NCI-H2081 (cell line): Measurements from ENCODE around the gene TMEM244.
"Not testable (repeated sequence)": the region's sequence is repeated elsewhere in the genome, so short reads cannot be mapped to it uniquely, and the experiment has no call there.

Source experiments
- DNase-seq, 2 experiments: peaks; one replicate each; lab custom pipeline; 2025; lab: John Stamatoyannopoulos, UW

TMEM244 gene

DNA sequence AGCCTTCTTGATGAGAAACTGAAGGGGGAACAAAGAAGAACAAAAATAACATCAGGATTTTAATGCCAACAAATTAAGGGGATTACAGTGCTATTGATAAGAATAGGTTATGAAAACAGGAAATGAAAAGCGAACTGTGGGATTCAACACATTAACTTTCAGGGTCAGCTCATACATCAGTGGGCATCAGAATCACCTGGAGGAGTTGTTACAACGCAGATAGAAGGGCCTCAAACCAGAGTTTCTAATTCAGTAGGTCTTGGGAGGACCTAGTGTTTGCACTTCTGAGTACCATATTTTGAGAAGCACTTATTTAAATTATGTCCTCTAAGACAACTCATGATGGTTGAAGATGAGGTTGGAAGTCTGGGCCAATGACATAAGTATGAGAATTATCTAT is 5.6 kb upstream of the TMEM244 start:
- no peak for DNase-seq

DNA sequence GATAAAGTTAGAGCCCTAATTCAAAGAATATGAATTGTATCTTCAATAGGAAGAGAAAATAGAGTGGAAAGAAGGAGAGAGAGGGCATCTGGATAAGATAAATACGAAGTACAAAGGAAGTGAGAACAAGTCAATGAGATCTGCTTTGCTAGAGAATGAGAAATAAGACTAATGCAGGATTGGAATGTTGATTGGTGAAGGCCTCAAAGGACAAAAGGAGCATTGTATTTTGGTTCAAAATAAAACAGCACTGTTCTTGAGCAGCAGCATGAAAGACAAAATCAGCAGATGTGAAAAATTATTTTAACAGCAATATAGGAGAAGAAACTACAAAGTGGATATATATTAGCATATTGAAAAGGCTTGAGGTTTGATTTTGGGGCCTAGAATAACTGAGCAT is 5.1 kb upstream of the TMEM244 start:
- DNase-seq, result no peak

- no peak for DNase-seq
Observed at GRCh38 chr6:129865013-129865412, 3.9 kb upstream of the TMEM244 start.

- no peak for DNase-seq
Observed at GRCh38 chr6:129863664-129864063, 2.5 kb upstream of the TMEM244 start.

DNA sequence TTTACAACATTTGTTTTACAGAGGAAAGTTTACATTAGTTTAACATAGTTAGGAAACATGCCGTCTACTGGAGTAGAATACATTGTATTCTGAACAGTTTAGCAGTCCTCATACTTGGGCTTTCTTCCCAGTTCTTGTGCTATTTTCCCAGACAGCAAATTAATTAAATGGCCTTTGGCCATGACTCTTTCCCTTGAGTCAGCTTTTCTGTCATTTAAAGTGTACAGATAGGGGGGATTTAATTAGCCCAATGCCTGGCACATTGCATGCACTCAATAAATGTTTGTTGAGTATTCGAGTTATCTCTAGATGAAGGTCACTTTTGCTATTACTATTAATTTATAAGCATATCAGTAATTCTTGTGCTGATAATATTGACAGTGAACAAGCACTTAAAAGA is 1.6 kb downstream of the TMEM244 start:
- DNase-seq, result no peak

DNA sequence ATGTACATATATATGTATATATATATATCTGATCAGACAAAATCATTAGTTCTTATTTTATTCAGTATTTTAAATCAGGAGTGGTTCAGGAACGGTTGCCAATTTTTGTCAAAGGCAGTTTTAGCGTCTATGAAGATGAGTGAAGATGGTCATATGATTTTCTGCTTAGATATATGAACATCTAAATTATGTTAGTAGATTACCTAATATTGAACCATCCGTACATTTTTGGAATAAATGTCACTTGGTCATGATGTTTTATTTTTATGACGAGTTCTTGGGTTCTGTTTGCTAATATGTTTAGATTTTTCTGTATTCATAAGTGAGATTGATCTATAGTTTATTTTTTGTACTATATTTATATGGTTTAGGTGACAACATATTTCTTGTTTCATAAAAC is 3.3 kb downstream of the TMEM244 start:
- no peak for DNase-seq

DNA sequence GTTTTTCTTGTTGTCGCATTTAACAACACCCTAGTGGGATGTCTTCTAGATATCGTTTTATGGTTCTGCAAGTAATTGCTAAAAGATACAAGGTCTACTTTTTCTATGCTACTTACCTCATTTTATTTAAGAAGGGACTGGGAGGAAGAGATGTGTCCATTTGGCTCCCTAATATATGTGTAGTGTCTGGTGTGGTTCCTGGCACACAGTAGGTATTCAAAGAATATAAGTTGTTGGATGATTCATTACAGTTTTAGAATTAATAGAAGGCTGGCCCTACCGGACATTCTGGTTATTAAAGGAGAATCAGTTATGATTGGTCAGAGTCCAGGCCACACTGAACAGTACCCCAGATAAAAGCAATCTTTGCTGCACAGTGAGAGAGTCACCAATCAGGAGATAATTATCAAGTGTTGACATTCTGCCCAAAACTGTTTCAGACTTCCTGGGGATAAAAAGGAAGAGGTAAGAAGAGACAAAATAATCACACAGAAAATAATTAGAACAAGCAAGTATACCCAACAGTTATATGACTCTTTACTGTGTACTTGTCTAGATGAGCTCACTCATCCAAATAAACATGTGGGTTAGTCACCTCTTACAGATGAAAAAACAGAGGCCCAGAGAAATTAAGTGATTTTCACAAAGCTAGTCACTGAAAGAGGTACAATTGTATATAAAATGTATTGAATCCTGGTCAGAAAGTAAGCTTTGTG is 7.0 kb downstream of the TMEM244 start:
- DNase-seq, result peak in 1 of 2 experiments; percentile 31

- DNase-seq, result no peak
Observed at GRCh38 chr6:129852257-129852858, 8.8 kb downstream of the TMEM244 start.

DNA sequence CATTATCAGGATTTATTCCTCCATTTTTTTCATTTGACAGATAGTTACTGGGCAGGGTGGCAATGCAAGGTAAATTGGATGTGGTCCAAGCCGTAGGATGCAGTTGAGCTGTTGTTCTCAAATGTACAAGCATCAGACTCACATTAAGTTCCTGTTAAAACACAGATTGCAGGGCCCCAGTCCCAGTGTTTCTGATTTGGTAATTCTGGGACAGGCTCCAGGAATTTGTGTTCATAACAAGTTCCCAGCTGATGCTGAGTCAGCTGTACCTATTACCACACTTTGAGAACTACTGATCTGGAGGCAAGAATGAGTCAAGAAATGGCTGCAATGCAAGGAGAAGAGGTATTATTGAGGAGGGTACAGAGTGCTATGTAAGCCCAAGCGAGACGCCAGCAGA is 11.7 kb downstream of the TMEM244 start:
- peak in 1 of 2 experiments; percentile 11 for DNase-seq

DNA sequence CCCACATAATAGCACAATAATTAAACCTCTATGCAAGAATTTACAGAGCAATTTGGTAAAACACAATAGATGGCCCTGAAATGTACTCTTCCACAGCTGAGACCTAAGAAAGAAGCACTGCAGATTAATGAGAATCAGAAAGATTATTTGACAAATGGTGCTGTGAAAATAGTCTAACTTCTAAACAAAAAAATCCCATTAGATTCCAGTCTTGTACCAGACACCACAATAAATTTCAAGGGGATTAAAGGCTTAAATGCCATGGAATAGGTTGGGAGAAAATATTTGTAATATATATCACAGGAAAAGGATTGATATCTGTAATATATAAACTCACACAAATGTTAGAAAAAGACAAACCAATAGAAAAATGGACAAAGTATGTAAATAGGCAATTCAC is 14.4 kb downstream of the TMEM244 start:
- DNase-seq, result no peak

DNA sequence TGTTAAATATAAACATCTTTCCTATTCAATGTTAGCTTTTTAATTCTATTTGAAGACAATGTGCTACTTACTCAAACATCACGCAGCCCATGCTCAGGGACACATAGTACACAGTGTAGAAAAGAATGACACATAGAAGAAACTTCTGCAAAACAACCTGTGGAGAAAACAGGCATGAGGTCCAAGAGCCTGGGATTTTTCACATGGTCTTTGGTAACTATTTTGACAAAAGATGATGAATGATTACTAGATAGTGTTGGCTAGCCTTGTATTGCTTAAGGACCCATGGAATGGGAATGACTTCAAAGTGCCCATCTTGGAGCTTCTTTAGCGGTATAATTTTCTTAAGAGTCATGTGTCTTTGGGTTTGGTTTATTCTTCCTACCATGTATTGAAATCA is 15.4 kb downstream of the TMEM244 start:
- no peak for DNase-seq

DNA sequence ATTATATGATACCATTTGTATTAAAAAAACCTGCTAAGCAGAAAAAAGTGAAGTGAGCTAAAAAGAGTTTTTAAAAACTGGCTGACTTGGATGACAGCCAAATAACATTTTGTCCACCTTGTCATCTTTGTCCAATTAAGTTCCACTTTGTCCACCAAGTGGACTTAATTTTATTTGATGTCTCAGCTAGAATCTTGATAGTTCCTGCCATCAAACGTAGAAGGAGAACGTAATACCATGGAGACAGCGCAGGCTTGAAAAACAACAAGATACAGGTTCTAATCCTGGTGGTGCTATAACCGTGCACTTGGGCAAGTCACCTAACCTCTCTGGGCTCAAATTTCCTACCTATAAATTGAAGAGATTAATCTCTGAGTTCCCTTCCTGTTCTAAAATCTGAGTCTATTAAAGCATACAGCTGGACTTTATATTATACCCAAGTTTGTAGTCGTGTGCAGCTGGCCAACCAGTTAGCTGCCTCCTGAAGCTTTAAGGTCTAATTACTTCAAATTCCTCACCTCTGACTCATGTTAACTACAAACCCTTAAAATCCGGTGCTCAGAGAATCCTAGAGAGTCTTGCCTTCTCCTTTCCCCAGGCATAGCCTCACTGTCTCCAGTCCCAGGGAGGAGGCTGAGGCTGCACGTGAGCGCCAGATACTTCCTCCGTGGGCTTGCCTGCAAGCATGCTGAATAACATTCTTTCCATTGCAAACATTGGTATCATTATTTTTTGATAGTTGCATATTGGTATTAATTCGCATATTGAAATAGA is 16.8 kb downstream of the TMEM244 start:
- DNase-seq, result no peak

DNA sequence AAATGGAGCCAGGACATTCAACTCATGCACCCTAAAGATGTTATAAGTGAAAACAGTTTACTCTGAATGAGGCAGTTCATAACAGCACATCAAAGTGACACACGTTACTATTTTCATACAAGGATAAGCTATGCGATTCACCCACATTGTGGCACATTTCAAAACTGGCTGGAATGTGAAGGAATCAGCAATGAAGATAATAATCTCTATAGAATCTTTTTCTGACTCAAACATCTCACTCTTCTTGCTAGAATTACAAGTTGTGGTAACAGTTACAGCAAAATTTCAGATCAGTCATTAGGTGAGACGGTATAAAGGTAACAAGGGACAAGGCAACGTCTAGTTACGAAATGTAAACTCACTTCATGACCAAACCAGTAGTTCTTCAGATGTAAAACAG is 17.5 kb downstream of the TMEM244 start:
- DNase-seq, result no peak

GRCh38 chr6:129842881-129843409 is 18.2 kb downstream of the TMEM244 start:
- no peak for DNase-seq

DNA sequence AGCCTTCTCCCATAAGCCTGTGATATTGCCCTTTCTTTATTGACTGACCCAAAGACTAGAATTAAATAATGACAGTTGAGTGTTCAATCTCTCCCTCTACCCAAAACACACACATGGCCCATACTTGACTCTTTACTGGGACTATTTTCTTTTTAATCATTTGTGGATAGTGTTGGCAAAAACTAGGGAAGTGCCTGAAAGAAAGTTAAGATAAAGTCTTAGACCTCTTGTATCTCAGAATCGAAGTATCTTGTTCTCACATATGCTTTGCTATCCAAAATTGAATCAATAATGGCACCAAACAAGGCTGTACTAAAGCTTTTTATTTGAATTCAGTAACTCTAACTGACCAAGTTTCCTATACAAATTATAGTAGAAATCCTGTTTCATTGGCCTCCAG is 19.0 kb downstream of the TMEM244 start:
- no peak for DNase-seq

DNA sequence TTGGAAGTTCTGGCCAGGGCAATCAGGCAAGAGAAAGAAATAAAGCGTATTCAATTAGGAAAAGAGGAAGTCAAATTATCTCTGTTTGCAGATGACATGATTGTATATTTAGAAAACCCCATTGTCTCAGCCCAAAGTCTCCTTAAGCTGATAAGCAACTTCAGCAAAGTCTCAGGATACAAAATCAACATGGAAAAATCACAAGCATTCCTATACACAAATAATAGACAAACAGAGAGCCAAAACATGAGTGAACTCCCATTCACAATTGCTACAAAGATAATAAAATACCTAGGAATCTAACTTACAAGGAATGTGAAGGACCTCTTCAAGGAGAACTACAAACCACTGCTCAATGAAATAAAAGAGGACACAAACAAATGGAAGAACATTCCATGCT is 21.6 kb downstream of the TMEM244 start:
- DNase-seq, result not testable (repeated sequence)

- DNase-seq, result no peak
Observed at GRCh38 chr6:129835691-129836090, 25.4 kb downstream of the TMEM244 start.

DNA sequence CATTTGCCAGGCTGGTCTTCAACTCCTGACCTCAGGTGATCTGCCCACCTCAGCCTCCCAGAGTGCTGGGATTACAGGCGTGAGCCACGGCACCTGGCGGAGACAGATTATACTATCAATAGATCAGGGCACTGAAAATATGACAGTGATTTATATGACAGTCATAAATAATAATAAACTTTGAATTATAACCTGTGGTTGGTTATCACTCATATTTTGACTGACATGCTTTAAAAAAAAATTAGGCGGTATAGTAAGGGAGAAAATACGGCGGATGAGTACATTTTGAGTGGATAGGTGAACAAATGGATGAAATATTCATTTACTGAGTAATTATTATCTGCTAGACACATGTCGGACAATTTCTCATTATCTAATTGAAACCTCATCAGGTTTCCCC is 28.8 kb downstream of the TMEM244 start:
- no peak for DNase-seq

- DNase-seq, result no peak
Observed at GRCh38 chr6:129828229-129828628, 32.9 kb downstream of the TMEM244 start.

DNA sequence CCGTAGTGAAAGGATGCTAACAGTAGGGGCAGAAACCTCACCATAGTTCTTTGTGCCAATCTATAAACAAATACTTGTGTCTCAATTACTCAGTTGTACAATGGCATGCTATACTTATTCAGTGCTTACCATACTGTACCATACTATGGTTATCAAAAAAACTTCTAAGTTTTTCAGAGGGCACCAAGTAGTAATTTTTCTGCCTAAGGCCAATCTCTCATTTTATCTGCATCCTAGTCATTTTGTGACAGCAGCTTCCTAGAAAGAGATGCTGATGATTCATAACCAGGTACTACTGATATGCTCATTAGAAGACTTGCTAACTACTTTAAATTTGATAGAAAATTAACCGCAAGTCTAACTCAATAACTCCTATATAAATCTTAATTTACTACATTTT is 42.9 kb downstream of the TMEM244 start:
- DNase-seq, result no peak

GRCh38 chr6:129817821-129818220 is 43.3 kb downstream of the TMEM244 start:
- DNase-seq, result no peak

GRCh38 chr6:129817332-129817731 is 43.8 kb downstream of the TMEM244 start:
- DNase-seq, result no peak
